Fibroblast of the aortic adventitia (primary cell): ENCODE results near the gene SLC25A21. TPM values are rescaled to one million over a fixed set of nuclear protein-coding genes. Genes with fewer than 3 reads are reported as not detected.

Source experiments
- DNase-seq: peaks from one replicate; pipeline ENCODE4 v3.0.0-alpha.2; 2010; ENCODE audit warnings: low read depth
- H3K4me3 ChIP-seq: 2 replicates; pipeline ENCODE4 v1.5.1; 2011; ENCODE audit warnings: low read depth, mild to moderate bottlenecking, control low read depth, low read length, moderate library complexity
- total RNA-seq: library from RNA; depleted of rRNA; stranded (reverse); fragments of >200 nt; gene quantifications from 2 replicates; pipeline ENCODE4 v1.2.3, GENCODE V29; 2012; ENCODE audit warnings: low replicate concordance
- TF ChIP-seq, protein P1 (sequence below): IDR thresholded peaks from 2 replicates; pipeline ENCODE4 v1.5.1; 2011; ENCODE audit warnings: mild to moderate bottlenecking, low read length, control low read depth, inconsistent platforms; ENCODE audit not compliant: insufficient read depth

Gene SLC25A21
- total RNA-seq, 1 donor = 1.2 TPM

DNA sequence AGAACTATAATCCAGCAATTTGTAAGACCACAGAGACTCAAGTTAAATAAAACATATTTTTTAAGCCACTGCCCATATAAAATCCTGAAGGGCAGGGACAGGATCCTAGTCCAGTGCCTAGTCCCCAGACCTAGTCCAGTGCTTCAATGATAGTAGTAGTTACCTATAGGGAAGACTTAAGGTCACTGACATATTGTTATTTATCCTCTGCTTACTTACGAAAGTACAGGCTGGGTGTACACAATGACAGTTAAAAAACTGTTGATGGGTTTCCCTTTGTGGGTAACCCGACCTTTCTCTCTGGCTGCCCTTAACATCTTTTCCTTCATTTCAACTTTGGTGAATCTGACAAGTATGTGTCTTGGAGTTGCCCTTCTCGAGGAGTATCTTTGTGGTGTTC is 192.5 kb downstream of the SLC25A21 start:
- no peak for DNase-seq
- TF ChIP-seq, protein P1, sequence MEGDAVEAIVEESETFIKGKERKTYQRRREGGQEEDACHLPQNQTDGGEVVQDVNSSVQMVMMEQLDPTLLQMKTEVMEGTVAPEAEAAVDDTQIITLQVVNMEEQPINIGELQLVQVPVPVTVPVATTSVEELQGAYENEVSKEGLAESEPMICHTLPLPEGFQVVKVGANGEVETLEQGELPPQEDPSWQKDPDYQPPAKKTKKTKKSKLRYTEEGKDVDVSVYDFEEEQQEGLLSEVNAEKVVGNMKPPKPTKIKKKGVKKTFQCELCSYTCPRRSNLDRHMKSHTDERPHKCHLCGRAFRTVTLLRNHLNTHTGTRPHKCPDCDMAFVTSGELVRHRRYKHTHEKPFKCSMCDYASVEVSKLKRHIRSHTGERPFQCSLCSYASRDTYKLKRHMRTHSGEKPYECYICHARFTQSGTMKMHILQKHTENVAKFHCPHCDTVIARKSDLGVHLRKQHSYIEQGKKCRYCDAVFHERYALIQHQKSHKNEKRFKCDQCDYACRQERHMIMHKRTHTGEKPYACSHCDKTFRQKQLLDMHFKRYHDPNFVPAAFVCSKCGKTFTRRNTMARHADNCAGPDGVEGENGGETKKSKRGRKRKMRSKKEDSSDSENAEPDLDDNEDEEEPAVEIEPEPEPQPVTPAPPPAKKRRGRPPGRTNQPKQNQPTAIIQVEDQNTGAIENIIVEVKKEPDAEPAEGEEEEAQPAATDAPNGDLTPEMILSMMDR = no peak
- H3K4me3 ChIP-seq = no peak overlapping the region

DNA sequence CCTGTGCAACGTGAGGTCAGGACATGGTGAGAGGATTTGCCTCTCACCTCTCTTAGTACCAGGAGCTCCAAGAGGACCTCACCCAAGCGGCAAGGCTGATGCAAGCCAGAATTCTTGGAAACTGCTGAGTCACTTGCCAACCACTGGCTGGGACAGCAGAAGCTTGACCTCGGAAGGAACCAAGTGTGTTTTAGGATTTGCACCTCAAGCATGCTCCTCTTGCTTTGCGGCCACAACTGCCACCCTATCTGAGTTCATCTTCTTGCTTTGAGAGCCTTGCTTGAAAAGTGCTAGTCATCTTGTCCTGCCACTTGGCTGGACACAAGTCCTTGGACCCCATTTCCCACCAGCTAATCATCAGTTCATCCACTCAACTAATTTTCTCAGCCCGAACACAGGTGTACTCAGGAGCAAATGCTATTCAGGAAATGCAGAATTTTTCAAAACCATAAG is 195.8 kb downstream of the SLC25A21 start:
- no peak overlapping the region for H3K4me3 ChIP-seq
- peak; percentile 43 for DNase-seq
- TF ChIP-seq, protein P1 = no peak

DNA sequence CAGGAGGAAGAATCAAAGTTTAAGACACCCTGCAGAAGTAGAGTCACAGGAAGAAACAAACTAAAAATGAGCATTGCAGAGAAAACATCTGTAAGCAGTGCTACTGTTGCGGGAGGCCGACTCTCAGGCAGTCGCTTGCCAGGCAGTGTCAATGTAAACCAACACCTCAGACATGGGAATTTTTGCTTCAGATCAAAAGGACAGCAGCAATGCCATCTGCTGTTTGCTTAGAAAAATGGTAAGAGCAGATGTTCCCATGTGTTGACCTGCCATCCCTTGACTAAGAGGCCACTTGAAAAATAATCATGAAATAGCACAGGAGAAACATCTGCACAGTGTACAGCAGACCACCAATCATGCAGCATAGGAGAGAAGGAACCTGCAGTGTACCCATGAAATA is 196.6 kb downstream of the SLC25A21 start:
- DNase-seq = no peak
- no peak overlapping the region for H3K4me3 ChIP-seq
- TF ChIP-seq, protein P1 = no peak

DNA sequence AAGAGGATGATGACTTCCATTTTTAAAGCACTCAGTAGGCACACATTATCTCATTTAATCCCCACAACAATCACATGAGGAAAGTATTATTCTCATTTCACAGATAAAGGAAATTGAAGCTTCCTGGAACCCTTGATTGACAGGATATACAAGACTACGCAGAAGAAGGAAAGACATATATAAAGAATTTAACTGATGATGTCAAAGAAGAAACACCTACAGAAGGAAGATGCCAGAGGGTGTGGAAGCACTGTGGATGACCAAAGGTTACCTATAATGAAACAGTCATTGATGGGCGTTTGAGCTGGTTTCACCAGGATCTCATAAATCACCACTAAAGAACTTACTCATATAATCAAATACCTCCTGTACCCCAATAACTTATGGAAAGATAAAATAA is 197.4 kb downstream of the SLC25A21 start:
- no peak for DNase-seq
- no peak overlapping the region for H3K4me3 ChIP-seq
- TF ChIP-seq, protein P1 = no peak

DNA sequence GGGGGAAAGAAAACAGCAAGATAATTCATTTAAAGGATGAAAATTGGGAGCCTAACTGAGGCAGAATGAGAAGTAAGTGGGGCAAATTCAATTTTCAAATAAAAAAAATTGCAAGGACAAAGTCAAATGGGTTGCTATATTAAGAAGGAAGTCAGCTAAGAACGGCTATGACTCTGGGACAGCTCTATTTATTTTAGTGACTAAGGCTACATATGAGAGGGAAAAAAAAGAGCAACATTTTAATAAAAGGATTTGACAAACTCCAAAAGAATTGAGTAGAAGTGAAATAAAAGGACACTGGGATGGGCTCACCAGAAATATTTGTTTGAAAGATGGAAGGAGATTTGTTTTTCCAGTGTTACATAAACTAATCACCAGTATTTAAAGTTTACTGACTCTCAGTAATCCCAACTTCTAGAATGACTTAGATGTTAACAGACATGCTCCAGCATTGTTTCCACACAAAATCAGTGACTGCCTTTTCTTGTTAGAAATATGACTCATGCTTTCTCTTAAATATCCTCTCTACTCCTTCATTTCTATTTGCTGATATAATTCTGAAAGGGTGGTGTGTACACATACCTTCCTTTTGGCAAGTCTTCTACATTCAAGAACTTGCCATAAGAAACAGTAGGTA is 198.5 kb downstream of the SLC25A21 start:
- TF ChIP-seq, protein P1 = no peak
- peak; percentile 72 for DNase-seq
- no peak overlapping the region for H3K4me3 ChIP-seq

DNA sequence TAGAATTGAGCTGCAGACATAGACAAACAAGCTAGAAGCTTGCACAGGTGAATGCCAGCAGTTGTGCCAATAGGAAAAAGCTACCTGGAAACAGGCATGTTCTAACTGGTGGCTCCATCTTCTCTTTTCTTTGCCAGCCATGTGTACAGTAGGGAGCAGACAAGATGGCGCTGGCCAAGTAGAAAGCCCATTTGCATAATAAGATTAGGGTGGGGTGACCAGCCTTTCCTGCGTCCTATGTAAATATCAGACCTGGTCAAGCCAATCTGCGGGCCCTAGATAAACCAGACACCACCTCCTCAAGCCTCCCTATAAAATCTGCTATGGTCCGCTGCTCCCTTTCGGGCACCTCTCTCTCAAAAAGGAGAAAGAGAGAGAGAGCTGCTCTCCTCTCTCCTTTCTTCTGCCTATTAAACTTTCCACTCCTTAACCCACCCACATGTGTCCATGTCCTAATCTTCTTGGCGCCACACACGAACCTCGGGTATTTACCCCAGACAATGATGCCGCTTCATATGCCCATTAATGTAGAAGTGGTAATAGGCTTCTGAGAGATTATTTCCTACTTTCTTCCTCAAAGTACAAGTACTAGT is 201.0 kb downstream of the SLC25A21 start:
- no peak for DNase-seq
- TF ChIP-seq, protein P1 = no peak
- no peak overlapping the region for H3K4me3 ChIP-seq
